LNCaP clone FGC (cell line): ENCODE measurements around the gene MEIS1.

Experiments
- DNase-seq: peaks from one replicate; pipeline ENCODE4 v3.0.0-alpha.2; 2011; ENCODE audit warnings: low read depth
- H3K4me3 ChIP-seq: 2 replicates; pipeline ENCODE4 v1.5.1; 2011; ENCODE audit warnings: mild to moderate bottlenecking, low read depth, low read length, control low read depth
- TF ChIP-seq, protein P1 (sequence below): IDR thresholded peaks from 2 replicates; pipeline ENCODE4 v1.5.1; 2012; ENCODE audit warnings: mild to moderate bottlenecking; ENCODE audit not compliant: control insufficient read depth, insufficient read depth; ENCODE audit errors: extremely low read depth

MEIS1 gene

GRCh38 chr2:66578687-66579106 lies 143.8 kb downstream of the MEIS1 start:
- no peak for DNase-seq
- no peak overlapping the region for H3K4me3 ChIP-seq
- TF ChIP-seq, protein P1, sequence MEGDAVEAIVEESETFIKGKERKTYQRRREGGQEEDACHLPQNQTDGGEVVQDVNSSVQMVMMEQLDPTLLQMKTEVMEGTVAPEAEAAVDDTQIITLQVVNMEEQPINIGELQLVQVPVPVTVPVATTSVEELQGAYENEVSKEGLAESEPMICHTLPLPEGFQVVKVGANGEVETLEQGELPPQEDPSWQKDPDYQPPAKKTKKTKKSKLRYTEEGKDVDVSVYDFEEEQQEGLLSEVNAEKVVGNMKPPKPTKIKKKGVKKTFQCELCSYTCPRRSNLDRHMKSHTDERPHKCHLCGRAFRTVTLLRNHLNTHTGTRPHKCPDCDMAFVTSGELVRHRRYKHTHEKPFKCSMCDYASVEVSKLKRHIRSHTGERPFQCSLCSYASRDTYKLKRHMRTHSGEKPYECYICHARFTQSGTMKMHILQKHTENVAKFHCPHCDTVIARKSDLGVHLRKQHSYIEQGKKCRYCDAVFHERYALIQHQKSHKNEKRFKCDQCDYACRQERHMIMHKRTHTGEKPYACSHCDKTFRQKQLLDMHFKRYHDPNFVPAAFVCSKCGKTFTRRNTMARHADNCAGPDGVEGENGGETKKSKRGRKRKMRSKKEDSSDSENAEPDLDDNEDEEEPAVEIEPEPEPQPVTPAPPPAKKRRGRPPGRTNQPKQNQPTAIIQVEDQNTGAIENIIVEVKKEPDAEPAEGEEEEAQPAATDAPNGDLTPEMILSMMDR: no peak

GRCh38 chr2:66579186-66580126 lies 144.5 kb downstream of the MEIS1 start:
- no peak overlapping the region for H3K4me3 ChIP-seq
- no peak for DNase-seq
- TF ChIP-seq, protein P1: no peak

GRCh38 chr2:66580166-66581049 lies 145.5 kb downstream of the MEIS1 start:
- DNase-seq: no peak
- no peak overlapping the region for H3K4me3 ChIP-seq
- TF ChIP-seq, protein P1: no peak

DNA sequence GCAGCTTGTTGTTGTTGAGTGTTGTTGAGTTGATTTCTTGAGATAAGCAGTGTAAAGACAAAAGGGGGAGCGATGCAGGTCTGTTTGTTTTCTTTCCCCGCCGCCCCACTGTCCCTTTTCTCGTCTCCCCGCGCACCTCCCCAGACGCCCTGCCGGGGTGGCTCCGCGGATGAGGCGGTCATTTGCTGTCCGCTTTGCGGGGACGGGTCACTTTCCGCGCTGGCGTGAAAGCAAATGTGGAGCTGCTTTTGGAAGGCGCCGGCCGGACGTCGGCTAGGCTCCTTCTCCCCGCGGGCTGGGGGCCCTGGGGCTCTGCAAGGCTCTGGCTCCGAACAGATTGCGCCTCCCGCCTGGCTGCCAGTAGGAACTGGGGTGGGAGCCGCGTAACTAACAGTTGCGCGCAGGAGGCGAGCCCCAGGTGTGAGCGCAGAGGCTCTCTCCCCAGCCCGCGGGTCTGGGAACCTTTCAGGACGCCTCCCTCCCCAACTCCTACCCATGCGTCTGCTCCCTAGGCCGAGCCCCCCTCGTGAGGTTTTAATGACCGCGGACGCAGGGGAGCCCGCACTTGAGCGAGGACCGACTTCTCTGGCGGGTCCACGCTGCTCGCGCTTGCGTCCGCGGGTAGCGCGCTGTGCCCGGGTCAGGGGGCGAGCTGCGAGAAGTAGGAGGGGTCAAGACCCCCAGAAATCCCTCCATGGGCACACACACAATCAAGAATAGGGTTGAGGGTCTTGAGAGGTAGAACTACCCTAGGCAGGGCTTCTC lies 146.6 kb downstream of the MEIS1 start:
- DNase-seq: no peak
- TF ChIP-seq, protein P1: no peak
- H3K4me3 ChIP-seq: no peak overlapping the region

DNA sequence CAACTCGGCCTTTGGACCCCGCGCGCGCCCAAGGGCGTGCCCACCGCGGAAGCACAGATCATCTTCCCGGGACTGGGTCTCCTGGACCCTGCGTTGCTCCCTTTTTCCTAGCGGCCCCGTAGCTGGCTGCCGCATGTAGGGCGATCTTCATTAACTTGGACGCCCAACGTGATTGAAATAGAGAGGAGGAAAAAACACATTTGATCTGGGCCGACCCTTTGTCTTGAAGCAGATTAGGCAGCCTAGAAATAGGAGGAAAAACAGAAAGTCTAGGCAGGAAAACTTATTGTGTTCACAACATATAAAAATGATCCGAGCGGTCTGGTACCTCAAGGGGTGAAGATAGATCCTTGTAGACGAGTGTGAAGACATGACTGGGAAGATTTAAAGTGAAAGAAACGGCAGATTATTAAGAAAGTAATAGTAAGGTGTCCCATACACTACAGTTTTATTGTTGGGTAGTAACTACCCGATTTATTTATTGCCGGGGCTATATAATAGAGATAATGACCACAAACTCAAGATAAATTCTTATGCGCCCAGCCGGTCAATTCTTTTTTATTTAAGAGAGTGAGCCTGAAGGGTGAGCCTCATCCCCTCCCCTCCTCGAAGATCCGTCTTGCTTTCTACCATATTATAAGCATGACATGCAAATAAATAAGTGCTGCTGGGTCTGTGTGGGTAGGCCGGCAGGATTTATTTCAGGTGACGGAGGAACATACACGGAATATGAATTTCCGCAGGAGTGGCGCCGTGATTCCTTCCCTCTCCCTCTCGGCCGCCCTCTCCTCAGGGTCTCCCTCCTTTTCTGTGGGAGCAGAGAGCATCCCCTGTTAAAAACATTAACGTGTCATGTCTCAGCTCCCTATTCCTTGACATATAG lies 147.4 kb downstream of the MEIS1 start:
- TF ChIP-seq, protein P1: no peak
- no peak overlapping the region for H3K4me3 ChIP-seq
- DNase-seq: no peak
